ENCODE data around the gene WDR1.

Gene WDR1

DNA sequence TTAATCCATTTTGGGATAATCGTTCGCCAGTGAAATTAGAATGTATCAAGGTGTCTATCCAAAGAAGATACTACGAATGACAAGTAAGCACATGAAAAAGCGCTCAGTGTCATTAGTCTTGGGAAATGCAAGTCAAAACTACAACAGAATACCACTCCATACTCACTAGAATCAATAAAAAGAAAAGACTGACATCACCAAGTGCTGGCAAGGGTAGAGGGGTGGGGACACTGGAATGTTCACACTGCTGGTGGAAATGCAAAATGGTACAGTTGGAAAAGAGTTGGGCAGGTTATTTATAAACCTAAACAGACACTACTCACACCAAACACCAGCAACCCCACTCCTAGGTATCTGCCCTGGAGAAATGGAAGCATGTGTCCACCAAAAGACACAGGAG, 11.2 kb downstream of the WDR1 start:
- H3K4me1 ChIP-seq (ENCODE audit: insufficient read depth, low read length): peaks cover 42% of the 10 kb centered on the region
- H3K4me3 ChIP-seq (ENCODE audit: low read depth in 1 of 2, low read length in 2 of 2): no peak overlapping the region
- DNase-seq (no peak), ATAC-seq (ENCODE audit: insufficient read depth, low read depth) (no peak)
- no peak overlapping the region for H3K9ac ChIP-seq (ENCODE audit: low read depth, low read length)
- no peak overlapping the region for H2AFZ ChIP-seq (ENCODE audit: low read depth, low read length)
- H3K36me3 ChIP-seq (ENCODE audit: insufficient read depth, low read length): peaks cover 96% of the 10 kb centered on the region
- no peak overlapping the region for H3K27ac ChIP-seq (ENCODE audit: low read length)
- H3K9me3 ChIP-seq (ENCODE audit: insufficient read depth, low read length, severe bottlenecking): no peaks in the 10 kb centered on the region
- TF ChIP-seq, protein P1, sequence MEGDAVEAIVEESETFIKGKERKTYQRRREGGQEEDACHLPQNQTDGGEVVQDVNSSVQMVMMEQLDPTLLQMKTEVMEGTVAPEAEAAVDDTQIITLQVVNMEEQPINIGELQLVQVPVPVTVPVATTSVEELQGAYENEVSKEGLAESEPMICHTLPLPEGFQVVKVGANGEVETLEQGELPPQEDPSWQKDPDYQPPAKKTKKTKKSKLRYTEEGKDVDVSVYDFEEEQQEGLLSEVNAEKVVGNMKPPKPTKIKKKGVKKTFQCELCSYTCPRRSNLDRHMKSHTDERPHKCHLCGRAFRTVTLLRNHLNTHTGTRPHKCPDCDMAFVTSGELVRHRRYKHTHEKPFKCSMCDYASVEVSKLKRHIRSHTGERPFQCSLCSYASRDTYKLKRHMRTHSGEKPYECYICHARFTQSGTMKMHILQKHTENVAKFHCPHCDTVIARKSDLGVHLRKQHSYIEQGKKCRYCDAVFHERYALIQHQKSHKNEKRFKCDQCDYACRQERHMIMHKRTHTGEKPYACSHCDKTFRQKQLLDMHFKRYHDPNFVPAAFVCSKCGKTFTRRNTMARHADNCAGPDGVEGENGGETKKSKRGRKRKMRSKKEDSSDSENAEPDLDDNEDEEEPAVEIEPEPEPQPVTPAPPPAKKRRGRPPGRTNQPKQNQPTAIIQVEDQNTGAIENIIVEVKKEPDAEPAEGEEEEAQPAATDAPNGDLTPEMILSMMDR (IDR thresholded peaks at IDR 0.05; ENCODE audit: borderline replicate concordance, extremely low read depth, low read length, poor library complexity, severe bottlenecking): no peak
- TF ChIP-seq EZH2 (IDR thresholded peaks at IDR 0.05; ENCODE audit: borderline replicate concordance, low read depth, low read length, severe bottlenecking): no peak
- H3K4me2 ChIP-seq (ENCODE audit: insufficient read depth, low read length): no peak overlapping the region
- no peaks in the 10 kb centered on the region for H3K27me3 ChIP-seq (ENCODE audit: insufficient read depth, low read length, poor library complexity)
- peaks cover 100% of the 10 kb centered on the region for H3K79me2 ChIP-seq (ENCODE audit: insufficient read depth, low read length)
- H4K20me1 ChIP-seq (ENCODE audit: insufficient read depth, low read length): peaks cover 100% of the 10 kb centered on the region

GRCh38 chr4:10104991-10105276, 11.7 kb downstream of the WDR1 start:
- peaks cover 37% of the 10 kb centered on the region for H3K4me1 ChIP-seq (ENCODE audit: insufficient read depth, low read length)
- H2AFZ ChIP-seq (ENCODE audit: low read depth, low read length): no peak overlapping the region
- ATAC-seq (ENCODE audit: insufficient read depth, low read depth) (no peak), DNase-seq (no peak)
- peaks cover 100% of the 10 kb centered on the region for H3K79me2 ChIP-seq (ENCODE audit: insufficient read depth, low read length)
- H4K20me1 ChIP-seq (ENCODE audit: insufficient read depth, low read length): peaks cover 100% of the 10 kb centered on the region
- TF ChIP-seq EZH2 (IDR thresholded peaks at IDR 0.05; ENCODE audit: borderline replicate concordance, low read depth, low read length, severe bottlenecking): no peak
- TF ChIP-seq, protein P1 (IDR thresholded peaks at IDR 0.05; ENCODE audit: borderline replicate concordance, extremely low read depth, low read length, poor library complexity, severe bottlenecking): no peak
- peaks cover 96% of the 10 kb centered on the region for H3K36me3 ChIP-seq (ENCODE audit: insufficient read depth, low read length)
- no peaks in the 10 kb centered on the region for H3K9me3 ChIP-seq (ENCODE audit: insufficient read depth, low read length, severe bottlenecking)
- H3K27me3 ChIP-seq (ENCODE audit: insufficient read depth, low read length, poor library complexity): no peaks in the 10 kb centered on the region
- no peak overlapping the region for H3K9ac ChIP-seq (ENCODE audit: low read depth, low read length)
- no peak overlapping the region for H3K4me3 ChIP-seq (ENCODE audit: low read depth in 1 of 2, low read length in 2 of 2)
- H3K4me2 ChIP-seq (ENCODE audit: insufficient read depth, low read length): no peak overlapping the region
- H3K27ac ChIP-seq (ENCODE audit: low read length): no peak overlapping the region

- Histone ChIP-seq H3K4me3 (ENCODE audit: low read depth in 1 of 2, low read length in 2 of 2) (no peak overlapping the region), H4K20me1 (ENCODE audit: insufficient read depth, low read length) (peaks cover 100% of the 10 kb centered on the region), H3K4me1 (ENCODE audit: insufficient read depth, low read length) (peaks cover 32% of the 10 kb centered on the region), H3K79me2 (ENCODE audit: insufficient read depth, low read length) (peaks cover 100% of the 10 kb centered on the region), H3K4me2 (ENCODE audit: insufficient read depth, low read length) (no peak overlapping the region), H3K9me3 (ENCODE audit: insufficient read depth, low read length, severe bottlenecking) (no peaks in the 10 kb centered on the region), H3K27me3 (ENCODE audit: insufficient read depth, low read length, poor library complexity) (no peaks in the 10 kb centered on the region), H3K9ac (ENCODE audit: low read depth, low read length) (no peak overlapping the region), H3K36me3 (ENCODE audit: insufficient read depth, low read length) (peaks cover 96% of the 10 kb centered on the region), H2AFZ (ENCODE audit: low read depth, low read length) (no peak overlapping the region), H3K27ac (ENCODE audit: low read length) (no peak overlapping the region)
- DNase-seq (no peak), ATAC-seq (ENCODE audit: insufficient read depth, low read depth) (no peak)
- TF ChIP-seq EZH2 (IDR thresholded peaks at IDR 0.05; ENCODE audit: borderline replicate concordance, low read depth, low read length, severe bottlenecking): no peak
Observed at GRCh38 chr4:10104211-10104990, 12.2 kb downstream of the WDR1 start.

GRCh38 chr4:10102474-10103332, 13.9 kb downstream of the WDR1 start:
- TF ChIP-seq, protein P1 (IDR thresholded peaks at IDR 0.05; ENCODE audit: borderline replicate concordance, extremely low read depth, low read length, poor library complexity, severe bottlenecking): no peak
- TF ChIP-seq EZH2 (IDR thresholded peaks at IDR 0.05; ENCODE audit: borderline replicate concordance, low read depth, low read length, severe bottlenecking): no peak
- H3K27ac ChIP-seq (ENCODE audit: low read length): no peak overlapping the region
- H3K4me3 ChIP-seq (ENCODE audit: low read depth in 1 of 2, low read length in 2 of 2): no peak overlapping the region
- no peak overlapping the region for H3K9ac ChIP-seq (ENCODE audit: low read depth, low read length)
- no peaks in the 10 kb centered on the region for H3K27me3 ChIP-seq (ENCODE audit: insufficient read depth, low read length, poor library complexity)
- no peak for ATAC-seq (ENCODE audit: insufficient read depth, low read depth)
- peaks cover 99% of the 10 kb centered on the region for H4K20me1 ChIP-seq (ENCODE audit: insufficient read depth, low read length)
- peaks cover 99% of the 10 kb centered on the region for H3K79me2 ChIP-seq (ENCODE audit: insufficient read depth, low read length)
- no peaks in the 10 kb centered on the region for H3K9me3 ChIP-seq (ENCODE audit: insufficient read depth, low read length, severe bottlenecking)
- peaks cover 19% of the 10 kb centered on the region for H3K4me1 ChIP-seq (ENCODE audit: insufficient read depth, low read length)
- no peak overlapping the region for H3K4me2 ChIP-seq (ENCODE audit: insufficient read depth, low read length)
- no peak overlapping the region for H2AFZ ChIP-seq (ENCODE audit: low read depth, low read length)
- DNase-seq: no peak
- peaks cover 96% of the 10 kb centered on the region for H3K36me3 ChIP-seq (ENCODE audit: insufficient read depth, low read length)
